Glomerular visceral epithelial cell (primary cell): ENCODE results near the gene HSPD1.
A peak's percentile ranks its signal among the peaks of the same experiment; 100 is the strongest.

Experiments used
- DNase-seq: peaks from one replicate; pipeline ENCODE4 v3.0.0-alpha.2; 2016; ENCODE audit errors: extremely low spot score

The HSPD1 gene

DNA sequence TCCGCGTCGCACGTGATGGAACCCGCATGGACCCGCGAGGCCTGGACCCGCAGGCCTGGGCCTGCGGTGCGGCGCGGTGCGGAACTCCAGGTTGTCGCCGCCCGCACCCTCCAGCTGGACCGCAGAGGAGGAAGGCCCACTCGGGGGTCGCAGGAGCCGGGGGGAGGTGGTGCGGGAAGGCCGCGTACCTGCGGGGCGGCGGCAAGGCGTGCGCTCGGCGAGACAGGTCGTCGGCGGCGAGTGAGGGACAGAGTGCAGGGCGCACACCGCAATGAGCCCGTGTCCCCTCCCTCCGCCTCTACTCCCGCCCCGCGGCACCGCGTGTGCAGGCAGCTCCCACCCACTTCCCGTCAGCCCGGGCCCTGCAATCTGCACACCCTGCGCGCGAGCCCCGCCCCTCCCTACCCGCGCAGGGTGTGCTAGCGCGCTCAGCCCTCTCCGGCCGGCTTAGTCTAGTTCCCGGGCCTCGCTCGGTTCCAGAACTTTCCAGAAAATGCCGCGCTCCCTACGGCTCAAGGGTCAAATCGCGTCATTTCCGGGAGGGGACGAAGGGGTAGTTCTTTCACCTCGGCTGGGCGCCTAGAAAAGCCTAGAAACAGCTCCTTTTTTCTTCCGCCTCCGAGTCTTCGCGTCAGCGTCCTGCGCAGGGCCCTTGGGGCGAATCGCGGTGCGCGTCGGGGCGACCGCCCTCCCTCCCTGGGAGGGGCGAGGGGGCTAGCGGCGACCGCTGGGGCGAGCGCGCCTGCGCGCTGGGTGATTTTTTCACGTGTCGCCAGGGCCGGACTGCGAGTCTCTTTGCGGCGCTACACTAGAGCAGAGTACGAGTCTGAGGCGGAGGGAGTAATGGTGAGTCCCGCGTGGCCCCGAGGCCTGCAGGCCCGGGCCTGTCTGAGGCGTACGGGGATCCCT lies at the start of gene HSPD1, which contains the start of gene HSPE1:
Gene HSPD1, minus strand, starts transcription at position 247 of the 909 bp plus-strand sequence. CDS start 992 bp downstream, outside the sequence.
Gene HSPE1, plus strand, starts transcription at position 786 of the 909 bp plus-strand sequence. Its CDS starts 58 bp downstream, at position 844.
- DNase-seq: peak; percentile 100

DNA sequence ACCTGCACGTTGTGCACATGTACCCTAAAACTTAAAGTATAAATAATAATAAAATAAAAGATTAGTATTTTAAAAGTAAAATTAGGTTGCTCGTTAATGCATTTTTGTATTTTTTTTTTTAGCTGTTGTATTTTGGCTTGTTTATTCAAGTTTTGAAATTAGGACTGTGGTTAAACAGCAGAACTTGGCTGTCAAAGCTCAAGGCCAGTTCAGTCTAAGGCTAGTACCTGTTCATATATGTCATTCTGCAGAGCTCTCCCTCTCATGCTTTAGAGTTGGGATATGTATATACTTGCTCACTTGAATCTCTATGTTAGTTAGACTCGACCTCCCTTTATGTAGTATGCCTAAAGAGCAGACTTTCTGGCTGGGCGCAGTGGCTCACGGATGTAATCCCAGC lies 48.9 kb upstream of the HSPD1 start:
- no peak for DNase-seq

DNA sequence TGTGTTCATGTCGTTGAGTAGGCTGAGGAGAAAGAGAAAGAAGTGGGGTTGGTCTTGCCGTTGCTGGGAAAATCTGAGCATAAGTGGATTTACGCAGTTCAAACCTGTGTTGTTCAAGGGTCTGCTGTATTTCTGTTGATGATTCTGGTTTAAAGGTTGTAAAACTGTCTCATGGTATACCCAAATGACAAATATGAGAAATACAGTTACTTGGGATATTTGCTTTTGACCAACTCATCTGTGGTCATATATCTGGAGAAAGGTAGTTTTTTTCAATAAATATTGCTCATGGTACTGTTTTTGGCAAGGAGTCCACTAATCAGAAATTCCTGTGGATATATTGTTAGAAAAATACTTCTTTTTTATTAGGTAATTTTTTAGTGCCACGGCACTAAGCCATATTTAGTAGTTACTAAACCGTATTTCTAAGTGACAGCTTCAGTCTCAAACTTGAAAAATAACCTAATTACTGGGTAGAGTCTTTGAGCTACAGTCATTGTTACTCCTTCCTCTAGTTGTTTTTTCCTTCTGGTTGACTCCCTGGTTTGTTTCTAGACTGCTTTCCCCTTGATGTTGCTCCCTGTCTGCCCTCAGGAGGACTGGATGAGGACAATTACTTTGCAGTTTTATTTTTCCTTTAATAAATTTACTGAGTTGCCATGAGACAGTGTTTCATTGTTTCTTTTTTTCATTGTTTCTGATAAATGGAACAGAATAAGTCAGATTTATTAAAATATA lies 47.7 kb upstream of the HSPD1 start:
- DNase-seq: no peak

DNA sequence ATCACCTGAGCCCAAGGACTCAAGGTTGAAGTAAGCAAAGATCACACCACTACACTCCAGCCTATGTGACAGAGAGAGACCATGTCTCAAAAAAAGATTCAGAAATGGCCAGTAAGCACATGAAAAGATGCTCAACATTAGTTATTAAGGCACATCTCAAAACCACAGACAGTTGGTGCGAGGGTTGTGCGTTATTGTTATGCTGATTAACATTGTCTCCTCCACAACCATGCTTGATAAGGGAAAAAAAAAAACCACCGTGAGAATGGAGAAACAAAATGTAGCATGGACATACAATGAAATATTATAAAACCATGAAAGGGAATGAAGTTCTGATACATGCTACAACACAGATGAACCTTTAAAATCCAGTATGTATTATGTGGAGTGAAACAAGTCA lies 43.6 kb upstream of the HSPD1 start:
- no peak for DNase-seq

DNA sequence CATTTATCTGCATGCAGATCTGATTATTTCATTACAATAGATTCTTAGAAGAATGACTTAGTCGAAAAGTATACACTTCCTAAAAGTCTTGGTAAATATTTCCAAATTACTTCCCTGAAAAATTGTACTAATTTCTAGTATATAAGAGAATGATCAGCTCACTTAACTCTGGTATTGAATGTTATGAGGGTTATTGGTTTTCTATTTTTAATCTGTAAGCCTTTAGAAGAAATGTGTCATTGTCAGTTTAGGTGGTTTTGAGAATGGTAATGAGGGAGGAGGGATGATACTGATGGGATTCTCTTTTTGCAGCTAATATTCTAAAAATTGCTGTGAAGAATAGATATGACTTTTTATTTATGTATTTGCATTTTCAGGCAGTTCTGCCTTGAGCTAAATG lies 40.1 kb upstream of the HSPD1 start:
- no peak for DNase-seq

DNA sequence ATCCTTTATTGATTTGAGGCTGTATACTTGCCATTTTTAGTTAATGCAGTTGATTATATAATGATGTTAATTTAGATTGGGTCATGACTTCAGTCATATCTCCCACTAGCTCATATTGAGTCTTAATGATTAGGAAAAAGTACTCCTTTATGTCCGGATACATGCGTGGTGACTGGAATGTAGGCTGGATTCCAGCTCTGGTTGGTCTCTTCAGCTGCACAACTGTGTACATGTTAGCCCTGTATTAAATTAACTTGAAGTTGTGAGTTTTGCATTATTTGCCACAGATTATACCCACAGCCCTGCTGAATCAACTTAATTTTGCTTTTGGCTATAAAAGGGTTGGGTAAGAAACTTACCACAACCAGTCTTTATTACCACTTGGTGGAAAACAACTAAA lies 38.8 kb upstream of the HSPD1 start:
- no peak for DNase-seq

DNA sequence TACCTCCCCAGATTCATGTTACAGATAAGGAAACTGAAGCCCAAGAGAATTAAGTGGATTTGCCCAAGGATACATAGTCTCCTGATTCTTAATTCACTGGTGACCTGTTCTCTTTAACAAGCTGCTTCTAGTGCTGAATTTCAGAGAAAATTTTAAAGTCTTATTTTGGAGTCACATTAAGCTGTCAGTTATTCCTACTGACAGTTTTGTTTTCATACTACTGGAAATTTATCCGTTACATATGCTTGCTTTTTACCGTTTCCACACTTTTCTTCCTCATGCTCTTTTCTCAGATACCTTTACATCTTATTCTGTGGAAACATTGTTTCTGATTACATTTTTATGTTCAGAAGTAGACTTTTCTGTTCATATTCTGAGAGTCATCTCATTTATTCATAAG lies 17.5 kb upstream of the HSPD1 start:
- DNase-seq: no peak

DNA sequence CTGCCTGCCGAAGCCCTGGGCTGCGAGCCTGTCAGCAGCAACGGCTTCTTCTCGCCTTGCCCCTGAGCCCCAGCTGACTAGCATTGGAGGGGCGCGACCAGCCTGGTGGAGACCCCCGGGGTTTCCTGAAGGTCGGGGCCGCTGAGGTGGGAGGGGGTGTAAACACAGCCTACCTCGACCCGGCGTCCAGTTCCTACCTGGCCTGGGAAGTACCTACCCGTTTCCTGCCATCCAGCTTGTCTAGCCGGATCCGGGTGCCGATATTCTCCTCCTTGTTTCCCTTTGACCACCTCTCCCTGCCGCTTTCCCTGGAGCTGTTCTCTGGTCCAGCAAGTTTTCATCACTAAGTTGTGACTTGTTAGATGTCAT lies 16.7 kb upstream of the HSPD1 start:
- DNase-seq: peak; percentile 42

DNA sequence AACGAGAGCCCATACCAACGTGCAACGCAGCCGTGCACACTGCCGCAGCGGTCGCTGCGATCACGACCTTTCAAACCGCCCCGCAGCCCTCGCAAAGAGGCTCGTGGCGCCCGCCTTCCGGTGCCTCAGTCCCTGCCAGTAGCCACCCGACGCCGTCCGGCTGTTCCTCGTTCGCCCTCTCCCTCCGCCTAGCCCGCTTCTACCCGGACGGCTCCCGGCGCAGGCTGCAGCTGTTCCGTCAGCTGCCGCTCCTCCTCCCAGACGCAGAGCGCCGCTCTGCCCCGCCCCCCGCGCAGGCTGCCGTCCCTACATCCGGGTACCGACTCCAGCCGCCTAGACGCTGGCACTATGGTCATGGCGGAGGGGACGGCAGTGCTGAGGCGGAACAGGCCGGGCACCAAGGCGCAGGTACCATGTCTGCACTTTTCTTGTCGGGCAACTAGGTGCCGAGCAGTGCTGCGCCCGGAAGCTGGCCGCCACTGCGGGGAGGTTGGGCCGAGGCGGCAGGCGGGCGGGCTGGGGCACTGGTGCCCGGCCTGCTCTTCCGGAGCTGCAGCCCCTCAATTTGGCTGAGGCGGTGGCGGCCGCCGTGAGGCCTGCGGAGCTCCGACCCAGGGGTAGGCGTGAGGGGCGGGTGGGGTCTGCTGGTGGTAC lies 16.2 kb upstream of the HSPD1 start, which contains the start of gene MOB4:
Gene MOB4, plus strand, starts transcription at position 328 of the 654 bp plus-strand sequence. Its CDS starts 21 bp downstream, at position 349.
- peak; percentile 97 for DNase-seq

DNA sequence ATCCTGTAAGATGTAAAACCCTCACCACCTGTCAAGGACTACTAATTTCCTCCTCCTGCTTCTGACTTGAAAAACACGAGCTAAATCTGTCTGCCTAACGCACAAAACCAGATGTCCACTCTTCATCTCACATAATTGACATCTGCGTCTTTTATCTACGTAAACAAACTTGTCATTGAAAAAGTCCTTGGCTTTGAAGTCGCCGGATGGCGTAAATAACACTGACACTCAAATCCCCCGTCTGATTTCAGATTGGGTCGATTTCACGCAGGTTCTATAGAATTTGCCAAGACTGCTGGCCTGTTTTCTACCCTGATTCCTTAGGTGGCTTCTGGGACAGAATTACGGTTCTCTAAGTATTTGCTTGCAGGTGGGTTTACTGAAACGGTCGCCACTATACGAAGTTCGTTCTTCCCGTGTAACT lies 15.7 kb upstream of the HSPD1 start:
- DNase-seq: no peak

DNA sequence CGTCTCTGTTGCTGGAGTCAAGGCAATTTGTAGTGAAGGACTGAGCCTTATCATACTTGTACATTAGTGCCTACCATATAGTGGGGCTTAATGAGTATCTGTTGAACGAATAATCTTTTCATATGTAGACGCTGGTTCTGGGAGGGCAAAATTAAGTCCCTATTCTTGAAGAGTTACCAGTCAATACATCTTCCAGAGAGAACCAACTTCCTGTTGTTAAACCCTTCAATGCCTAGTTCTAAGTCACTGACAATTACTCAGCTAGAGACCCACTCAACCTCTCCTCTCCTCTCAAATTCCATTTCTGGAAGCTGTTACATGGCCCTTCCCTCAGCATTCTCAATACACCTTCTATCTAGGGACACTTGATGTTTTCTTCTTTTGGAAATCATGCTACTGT lies 15.1 kb upstream of the HSPD1 start:
- no peak for DNase-seq

DNA sequence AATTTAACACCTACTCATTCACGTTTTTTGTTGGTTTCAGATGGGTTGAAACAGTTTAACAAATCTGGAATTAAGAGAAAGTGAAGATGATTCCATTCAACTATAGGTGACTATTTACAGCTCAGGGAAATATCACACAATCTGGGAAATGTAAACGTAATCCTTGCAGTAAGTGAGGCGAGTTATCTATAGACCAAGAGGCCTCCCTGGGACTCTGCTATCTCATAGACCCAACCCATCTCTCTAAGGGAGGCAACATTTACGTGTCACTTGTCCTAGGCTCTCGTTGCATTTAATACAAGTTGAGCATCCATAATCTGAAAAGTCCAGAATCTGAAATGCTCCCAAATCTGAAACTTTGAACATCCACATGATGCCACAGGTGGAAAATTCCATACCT lies 14.3 kb upstream of the HSPD1 start:
- no peak for DNase-seq

DNA sequence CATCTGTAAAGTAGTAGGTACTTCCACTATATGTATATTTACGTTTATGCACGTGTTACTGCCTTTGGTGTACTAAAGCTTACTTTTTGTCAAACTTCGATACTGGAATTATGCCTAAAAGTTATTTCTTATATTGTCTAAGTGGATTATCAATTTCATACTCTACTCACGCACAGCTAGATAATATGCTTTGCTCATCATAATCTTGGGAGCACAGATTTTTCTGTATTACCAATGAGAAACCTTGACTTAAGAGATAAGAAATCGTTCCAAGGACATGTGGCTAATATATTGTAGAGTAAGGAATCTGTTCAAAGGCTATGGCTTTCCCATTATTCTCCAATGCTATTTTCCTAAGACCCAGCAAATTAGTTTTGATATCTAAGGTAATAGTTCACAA lies 7.0 kb upstream of the HSPD1 start:
- no peak for DNase-seq

DNA sequence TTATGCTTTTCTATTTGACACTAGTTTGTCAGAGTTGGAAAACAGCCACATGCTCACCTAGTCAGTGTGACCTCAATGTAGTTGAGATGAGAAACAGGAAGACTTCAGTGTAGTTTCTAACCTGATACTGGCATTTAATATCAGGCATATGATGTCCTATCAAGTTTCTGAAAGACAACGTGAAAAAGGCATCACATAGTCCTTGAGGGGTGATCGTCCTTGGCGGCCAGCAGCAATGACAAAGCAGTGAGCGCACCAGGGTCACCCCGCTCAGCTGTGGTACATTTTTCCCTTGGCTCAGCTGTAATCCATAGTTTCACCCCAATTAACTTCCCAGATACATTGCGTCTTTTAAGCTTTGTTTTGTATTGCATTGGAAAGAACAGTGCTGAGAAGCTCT lies 4.9 kb upstream of the HSPD1 start:
- DNase-seq: no peak

DNA sequence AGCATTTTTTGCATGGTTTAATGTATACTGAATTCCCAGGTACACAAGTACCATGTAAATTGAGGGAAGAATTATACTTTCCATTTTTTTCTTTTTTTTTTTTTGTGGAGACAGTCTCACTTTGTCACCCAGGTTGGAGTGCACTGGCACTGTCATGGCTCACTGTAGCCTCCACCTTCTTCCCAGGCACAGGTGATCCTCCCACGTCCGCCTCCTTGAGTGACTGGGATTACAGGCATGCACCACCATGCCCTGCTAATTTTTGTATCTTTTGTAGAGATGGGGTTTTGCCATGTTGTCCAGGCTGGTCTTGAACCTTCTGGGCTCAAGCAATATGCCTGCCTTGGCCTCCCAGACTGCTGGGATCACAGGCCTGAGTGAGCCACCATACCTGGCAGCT lies 4.4 kb upstream of the HSPD1 start:
- no peak for DNase-seq

DNA sequence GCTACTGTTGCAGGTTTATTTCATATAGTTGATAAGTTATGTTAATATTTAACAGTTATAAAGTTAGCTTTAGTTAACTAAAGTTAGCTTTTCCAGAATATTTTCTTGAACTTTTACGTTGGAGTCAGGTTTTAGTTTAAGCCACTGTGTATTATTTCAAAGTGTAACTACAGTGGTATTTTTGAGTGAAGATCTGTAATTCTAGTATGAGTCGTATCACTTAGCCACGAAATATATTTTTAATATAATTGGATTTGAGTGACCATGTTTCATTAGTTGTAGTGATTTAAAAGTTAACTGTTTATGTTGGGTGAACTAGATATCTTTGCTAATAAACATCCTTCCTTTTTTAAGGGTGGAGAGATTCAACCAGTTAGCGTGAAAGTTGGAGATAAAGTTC lies 3.0 kb upstream of the HSPD1 start:
- DNase-seq: no peak

DNA sequence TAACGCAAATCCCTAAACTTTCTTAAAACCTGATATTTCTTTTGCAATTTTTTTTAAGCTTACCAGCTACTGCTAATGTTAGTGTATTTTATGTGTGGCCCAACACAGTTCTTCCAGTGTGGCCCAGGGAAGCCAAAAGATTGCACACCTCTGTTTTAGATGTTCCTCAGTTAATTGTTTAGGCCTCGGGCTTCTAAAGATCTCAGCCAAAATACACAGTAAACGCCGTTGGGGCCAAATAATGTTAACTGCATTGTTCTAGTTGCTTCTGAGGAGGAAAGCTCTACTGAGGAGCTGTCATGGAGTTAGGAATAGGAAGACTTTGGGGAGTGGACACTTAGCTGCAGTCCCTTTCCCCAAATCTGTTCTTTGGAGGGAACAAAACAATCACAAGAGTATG lies 2.6 kb upstream of the HSPD1 start:
- no peak for DNase-seq

DNA sequence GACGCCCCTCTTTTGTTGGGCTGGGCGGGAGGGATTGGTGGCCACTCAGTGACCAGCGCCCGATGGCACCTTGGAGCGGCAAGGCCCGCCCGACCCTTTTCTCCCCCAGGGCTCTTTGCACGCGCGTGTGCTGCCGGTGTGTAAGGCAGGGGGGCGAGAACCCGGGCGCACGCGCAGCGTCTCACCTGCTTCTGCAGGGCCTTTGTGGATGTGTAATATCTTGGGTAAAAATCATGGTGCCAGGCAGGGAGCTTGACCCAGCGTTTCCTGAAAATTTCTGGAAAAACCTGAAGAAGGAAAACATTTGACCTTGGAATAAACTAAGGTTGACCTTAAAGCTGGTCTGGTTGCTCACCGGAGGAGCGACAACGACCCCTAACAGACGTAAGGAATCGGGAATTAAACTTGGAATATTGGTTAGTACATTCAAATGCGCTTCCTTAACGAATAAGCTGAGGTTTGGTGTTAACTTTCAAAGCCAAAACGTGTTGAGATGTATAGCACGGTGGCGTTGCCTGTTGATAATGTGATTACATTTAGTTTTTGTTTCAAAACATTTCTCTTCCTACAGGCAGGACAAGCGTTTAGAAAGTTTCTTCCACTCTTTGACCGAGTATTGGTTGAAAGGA lies 977 bp upstream of the HSPD1 start:
- DNase-seq: no peak

DNA sequence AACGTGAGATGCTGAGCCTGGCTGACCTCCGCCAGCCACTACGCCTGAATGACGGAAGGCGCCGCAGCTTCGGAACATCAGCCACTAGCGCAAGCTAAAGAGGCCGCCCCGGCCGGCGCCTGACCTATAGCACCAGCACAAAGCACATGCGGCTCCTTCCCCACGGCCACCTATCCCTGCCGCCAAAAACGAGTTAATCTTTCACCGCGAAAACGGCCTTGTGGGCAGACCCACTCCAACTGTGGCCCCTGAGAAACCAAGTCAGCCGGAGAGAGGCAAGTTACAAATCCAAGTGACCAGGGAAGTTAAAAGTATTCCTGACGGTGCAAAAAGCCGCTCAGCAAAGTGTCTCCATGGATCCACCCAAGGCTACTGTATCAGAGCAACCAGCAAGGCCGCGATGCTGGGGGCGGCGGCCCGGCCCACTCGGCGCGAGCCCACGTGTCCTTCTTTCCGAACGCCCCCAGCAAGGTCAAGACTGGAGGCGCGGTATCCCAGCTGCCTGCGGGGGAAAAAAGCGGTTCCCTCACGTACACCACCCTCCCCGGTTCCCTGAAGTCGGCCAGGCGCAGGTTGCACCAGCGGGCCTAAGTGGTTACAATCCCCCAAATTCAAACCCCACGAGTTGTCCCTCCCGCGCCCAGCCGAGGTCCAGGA lies 575 bp downstream of the HSPD1 start:
- peak; percentile 76 for DNase-seq

DNA sequence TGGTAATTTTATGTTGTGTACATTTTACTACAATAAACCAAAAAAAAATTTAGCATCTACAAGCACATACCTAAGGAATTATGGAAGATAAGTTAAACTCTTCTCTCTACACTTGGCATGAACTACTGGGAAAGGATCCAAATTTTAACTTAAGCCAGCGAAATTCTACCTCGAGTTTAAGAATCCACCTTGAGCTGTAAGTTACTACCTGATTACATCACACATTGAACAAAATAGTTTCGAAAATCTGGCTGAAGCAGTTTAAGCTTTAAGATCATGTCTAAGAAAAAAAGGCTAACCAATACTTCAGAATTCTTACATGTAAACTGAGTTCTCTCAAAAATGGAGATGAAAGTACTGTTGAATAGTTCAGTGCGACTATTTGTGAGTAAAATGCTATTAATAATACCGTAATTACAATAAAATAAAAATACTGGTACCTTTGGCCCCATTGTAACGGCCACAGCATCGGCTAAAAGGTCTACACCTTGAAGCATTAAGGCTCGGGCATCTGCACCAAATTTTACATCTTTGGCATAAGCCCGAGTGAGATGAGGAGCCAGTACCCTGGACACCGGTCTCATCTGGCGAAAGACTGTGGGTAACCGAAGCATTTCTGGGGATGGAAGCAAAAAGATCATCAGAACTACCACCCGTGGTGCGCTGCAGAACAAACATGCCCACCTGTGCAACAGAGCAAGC lies 1.3 kb downstream of the HSPD1 start:
- no peak for DNase-seq

DNA sequence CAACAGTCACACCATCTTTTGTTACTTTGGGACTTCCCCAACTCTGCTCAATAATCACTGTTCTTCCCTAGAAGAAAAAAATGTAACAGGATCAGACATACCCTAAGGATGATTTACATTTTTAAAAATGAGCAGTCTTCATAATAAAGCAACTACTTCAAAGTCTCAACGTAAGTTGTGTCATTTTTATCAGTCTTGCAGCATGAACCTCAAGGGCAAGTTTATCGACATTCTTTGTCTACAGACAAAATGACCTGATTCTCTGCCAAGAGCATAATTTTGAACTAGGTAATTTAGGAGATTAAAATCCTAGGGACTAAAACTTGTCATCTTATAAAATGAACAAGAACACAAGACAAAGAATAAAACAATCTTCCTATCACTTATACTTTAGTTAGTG lies 2.3 kb downstream of the HSPD1 start:
- no peak for DNase-seq
